ENCODE results near the gene OASL. TPM values are rescaled to one million over a fixed set of nuclear protein-coding genes. Genes with fewer than 3 reads are reported as not detected.

OASL gene
- total and polyA plus RNA-seq, 2 donors from 2014 or later, result 1.0 TPM

GRCh38 chr12:121025442-121026226 lies 13.4 kb downstream of the OASL start:
- H3K9ac ChIP-seq (ENCODE audit: low read length in 3 of 3), result no peak overlapping the region
- no peak for TF ChIP-seq CTCF (IDR thresholded peaks at IDR 0.05; ENCODE audit: borderline replicate concordance, extremely low read depth, insufficient read depth)
- H3K27me3 ChIP-seq (ENCODE audit: control insufficient read depth, insufficient read depth, low read length), result no peaks in the 10 kb centered on the region
- no peaks in the 10 kb centered on the region for H3K4me1 ChIP-seq (ENCODE audit: control insufficient read depth in 2 of 3, insufficient read depth in 2 of 3, low read depth in 1 of 3, low read length in 3 of 3)
- H3K36me3 ChIP-seq (ENCODE audit: control insufficient read depth in 2 of 3, insufficient read depth in 3 of 3, low read length in 3 of 3), result no peaks in the 10 kb centered on the region
- intact Hi-C loops (cut with DNase I), result no loop called here
- DNase-seq (peak in 1 of 5 donors; percentile 23), FAIRE-seq (no peak)
- no peak overlapping the region for H3K4me3 ChIP-seq (ENCODE audit: low read length in 3 of 3)
- H3K9me3 ChIP-seq (ENCODE audit: control insufficient read depth in 2 of 3, insufficient read depth in 1 of 3, low read length in 3 of 3), result no peaks in the 10 kb centered on the region
- no peak overlapping the region for H3K27ac ChIP-seq (ENCODE audit: low read depth in 2 of 2, low read length in 2 of 2)

- TF ChIP-seq CTCF (IDR thresholded peaks at IDR 0.05; ENCODE audit: borderline replicate concordance, extremely low read depth, insufficient read depth), result no peak
- FAIRE-seq (no peak), DNase-seq (no peak)
- Histone ChIP-seq H3K4me1 (ENCODE audit: control insufficient read depth in 2 of 3, insufficient read depth in 2 of 3, low read depth in 1 of 3, low read length in 3 of 3) (no peaks in the 10 kb centered on the region), H3K9ac (ENCODE audit: low read length in 3 of 3) (no peak overlapping the region), H3K36me3 (ENCODE audit: control insufficient read depth in 2 of 3, insufficient read depth in 3 of 3, low read length in 3 of 3) (no peaks in the 10 kb centered on the region), H3K27me3 (ENCODE audit: control insufficient read depth, insufficient read depth, low read length) (no peaks in the 10 kb centered on the region), H3K9me3 (ENCODE audit: control insufficient read depth in 2 of 3, insufficient read depth in 1 of 3, low read length in 3 of 3) (no peaks in the 10 kb centered on the region), H3K27ac (ENCODE audit: low read depth in 2 of 2, low read length in 2 of 2) (no peak overlapping the region), H3K4me3 (ENCODE audit: low read length in 3 of 3) (no peak overlapping the region)
- intact Hi-C loops (cut with DNase I), result no loop called here
Measured at GRCh38 chr12:121023799-121024198, 15.2 kb downstream of the OASL start.

DNA sequence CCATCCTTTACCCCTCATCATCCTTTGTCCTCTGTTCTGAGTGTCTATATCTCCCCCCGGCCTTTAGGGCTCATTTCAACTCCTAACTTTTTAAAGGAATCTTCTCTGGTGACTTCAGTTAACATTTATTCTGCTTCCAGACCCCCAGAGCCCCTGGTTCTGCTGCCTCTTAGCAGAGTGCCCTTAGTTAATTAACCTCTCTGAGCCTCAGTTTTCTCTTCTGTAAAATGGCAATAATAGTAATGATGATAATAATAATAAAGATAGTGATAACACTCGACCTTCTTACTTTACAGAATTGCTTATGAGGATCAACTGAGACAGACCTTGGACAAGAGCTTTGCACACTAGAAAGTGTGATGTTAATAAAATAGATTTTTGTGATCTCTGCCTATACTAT lies 16.3 kb downstream of the OASL start:
- FAIRE-seq (no peak), DNase-seq (no peak)
- Histone ChIP-seq H3K4me1 (ENCODE audit: control insufficient read depth in 2 of 3, insufficient read depth in 2 of 3, low read depth in 1 of 3, low read length in 3 of 3) (no peaks in the 10 kb centered on the region), H3K9ac (ENCODE audit: low read length in 3 of 3) (no peak overlapping the region), H3K27ac (ENCODE audit: low read depth in 2 of 2, low read length in 2 of 2) (no peak overlapping the region), H3K9me3 (ENCODE audit: control insufficient read depth in 2 of 3, insufficient read depth in 1 of 3, low read length in 3 of 3) (no peaks in the 10 kb centered on the region), H3K27me3 (ENCODE audit: control insufficient read depth, insufficient read depth, low read length) (no peaks in the 10 kb centered on the region), H3K36me3 (ENCODE audit: control insufficient read depth in 2 of 3, insufficient read depth in 3 of 3, low read length in 3 of 3) (no peaks in the 10 kb centered on the region), H3K4me3 (ENCODE audit: low read length in 3 of 3) (no peak overlapping the region)
- intact Hi-C loops (cut with DNase I), result no loop called here
- no peak for TF ChIP-seq CTCF (IDR thresholded peaks at IDR 0.05; ENCODE audit: borderline replicate concordance, extremely low read depth, insufficient read depth)

Data from kidney (tissue), 14 donors.